Subcutaneous preadipocyte (primary cell): Measurements from ENCODE around the gene FCRLA. TPM values are rescaled to one million over a fixed set of nuclear protein-coding genes. Genes with fewer than 3 reads are reported as not detected.

Experiments
- small RNA-seq: library from RNA; depleted of rRNA; stranded (forward); fragments of <200 nt; gene quantifications from one replicate; pipeline ENCODE3, GENCODE V24; 2012
- total RNA-seq: library from RNA; depleted of rRNA; stranded (reverse); fragments of >200 nt; gene quantifications from 2 replicates; pipeline ENCODE4 v1.2.3, GENCODE V29; 2012

Gene FCRLA, protein sequence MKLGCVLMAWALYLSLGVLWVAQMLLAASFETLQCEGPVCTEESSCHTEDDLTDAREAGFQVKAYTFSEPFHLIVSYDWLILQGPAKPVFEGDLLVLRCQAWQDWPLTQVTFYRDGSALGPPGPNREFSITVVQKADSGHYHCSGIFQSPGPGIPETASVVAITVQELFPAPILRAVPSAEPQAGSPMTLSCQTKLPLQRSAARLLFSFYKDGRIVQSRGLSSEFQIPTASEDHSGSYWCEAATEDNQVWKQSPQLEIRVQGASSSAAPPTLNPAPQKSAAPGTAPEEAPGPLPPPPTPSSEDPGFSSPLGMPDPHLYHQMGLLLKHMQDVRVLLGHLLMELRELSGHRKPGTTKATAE
- total RNA-seq, result 1.6 and 1.8 TPM in 2 replicates

DNA sequence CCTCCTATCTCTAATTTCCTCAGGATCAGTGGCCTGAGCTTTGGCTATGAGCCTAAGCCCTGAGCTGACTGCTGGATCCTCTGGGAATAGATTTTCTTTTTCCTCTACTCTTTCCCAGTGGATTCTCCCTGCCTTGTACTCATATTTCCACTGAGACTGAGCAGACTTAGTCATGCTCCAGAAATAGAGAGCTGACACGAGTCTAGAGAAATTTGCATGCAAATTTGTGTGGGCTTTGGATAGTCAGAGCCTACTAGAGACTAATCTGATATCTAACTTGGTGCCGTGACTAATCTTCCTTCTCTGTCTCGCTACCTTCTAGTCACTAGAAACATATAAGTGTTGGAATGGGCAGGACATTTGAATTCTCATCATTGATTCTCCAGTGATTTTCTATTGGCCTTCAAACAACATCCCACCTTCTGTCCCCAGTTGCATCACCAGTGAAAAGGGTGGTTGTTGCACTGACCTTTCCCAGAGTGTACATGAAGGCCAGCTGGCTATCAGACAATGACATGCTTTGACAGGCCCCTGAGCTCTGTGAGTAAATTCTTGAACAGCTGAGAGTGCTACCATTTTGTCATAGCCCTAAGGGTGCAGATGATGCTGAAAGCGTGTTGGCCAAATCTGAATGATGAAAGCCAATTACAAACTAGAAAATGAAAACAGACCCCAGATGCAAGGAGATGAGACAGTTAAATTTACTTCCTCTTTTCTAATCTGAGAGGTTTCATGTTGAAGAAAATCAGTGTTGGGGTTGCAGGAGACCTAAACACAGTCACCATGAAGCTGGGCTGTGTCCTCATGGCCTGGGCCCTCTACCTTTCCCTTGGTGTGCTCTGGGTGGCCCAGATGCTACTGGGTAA lies at the start of gene FCRLA:
Gene FCRLA, plus strand, starts transcription at position 748 of the 866 bp plus-strand sequence. Its CDS starts 36 bp downstream, at position 784.

DNA sequence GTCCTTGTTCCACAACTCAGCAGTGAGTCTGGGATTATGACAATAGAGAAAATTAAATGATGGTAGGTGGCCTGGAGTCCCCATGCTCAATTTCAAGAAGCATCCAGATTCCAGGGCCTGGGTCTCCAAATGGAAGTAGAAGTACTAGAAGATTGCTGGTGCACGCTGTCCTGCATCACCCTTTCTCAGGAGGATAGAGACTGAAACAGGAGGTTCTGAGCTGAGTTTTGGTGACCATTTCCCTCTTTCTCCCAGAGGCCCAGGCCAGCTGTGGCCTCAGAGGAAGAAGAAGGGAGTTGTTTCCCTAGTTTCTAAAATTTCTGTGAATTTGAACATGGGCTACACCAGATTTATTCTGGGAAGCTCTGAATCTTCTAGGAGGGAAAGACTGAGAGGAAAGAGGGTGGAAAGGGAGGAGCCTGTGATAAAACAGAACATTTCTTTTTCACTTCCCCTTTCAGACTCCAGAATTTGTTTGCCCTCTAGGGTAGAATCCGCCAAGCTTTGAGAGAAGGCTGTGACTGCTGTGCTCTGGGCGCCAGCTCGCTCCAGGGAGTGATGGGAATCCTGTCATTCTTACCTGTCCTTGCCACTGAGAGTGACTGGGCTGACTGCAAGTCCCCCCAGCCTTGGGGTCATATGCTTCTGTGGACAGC lies 44.2 kb upstream of the FCRLA start, which contains the start of gene FCGR2B:
Gene FCGR2B, plus strand, starts transcription at position 460 of the 656 bp plus-strand sequence. Its CDS starts 99 bp downstream, at position 559.

DNA sequence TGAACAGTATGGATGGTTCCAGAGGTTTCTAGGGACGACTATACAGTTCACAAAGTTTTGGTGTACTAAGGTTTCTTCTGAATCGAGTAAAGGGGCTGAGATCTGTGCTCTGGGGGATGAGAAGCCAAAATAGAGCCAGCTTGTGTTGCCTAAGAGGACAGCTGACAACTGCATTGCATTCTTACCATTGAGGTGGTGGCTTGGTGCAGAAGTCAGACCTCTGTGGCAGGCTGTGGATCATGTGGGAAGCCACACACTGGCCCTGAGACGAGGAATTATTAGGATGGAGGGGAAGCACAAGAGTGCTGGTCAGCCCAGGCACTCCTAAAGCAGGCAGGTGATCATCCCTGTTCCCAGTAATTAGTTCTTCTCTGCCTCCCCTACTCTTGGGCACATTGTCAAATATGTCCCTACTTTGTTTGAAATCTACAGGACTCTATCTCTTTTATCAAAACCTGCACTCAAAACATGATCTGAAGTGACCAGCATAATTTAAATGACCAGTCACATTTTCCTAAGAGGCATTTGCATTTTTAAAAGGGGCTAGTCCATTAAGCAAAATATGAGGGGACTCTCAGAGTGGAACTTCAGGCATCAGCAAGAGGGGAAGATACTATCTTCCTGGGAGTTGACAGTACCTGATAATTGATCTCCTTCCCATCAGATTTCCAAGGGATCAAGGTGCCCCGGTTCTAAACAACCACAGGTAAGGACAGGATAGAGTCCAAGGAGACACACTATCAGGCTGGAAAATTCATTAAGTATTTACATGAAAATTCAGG lies 14.1 kb downstream of the FCRLA start, which contains the start of gene FCRLB:
Gene FCRLB, plus strand, starts transcription at position 589 of the 782 bp plus-strand sequence. CDS start 1,129 bp downstream, outside the sequence.

DNA sequence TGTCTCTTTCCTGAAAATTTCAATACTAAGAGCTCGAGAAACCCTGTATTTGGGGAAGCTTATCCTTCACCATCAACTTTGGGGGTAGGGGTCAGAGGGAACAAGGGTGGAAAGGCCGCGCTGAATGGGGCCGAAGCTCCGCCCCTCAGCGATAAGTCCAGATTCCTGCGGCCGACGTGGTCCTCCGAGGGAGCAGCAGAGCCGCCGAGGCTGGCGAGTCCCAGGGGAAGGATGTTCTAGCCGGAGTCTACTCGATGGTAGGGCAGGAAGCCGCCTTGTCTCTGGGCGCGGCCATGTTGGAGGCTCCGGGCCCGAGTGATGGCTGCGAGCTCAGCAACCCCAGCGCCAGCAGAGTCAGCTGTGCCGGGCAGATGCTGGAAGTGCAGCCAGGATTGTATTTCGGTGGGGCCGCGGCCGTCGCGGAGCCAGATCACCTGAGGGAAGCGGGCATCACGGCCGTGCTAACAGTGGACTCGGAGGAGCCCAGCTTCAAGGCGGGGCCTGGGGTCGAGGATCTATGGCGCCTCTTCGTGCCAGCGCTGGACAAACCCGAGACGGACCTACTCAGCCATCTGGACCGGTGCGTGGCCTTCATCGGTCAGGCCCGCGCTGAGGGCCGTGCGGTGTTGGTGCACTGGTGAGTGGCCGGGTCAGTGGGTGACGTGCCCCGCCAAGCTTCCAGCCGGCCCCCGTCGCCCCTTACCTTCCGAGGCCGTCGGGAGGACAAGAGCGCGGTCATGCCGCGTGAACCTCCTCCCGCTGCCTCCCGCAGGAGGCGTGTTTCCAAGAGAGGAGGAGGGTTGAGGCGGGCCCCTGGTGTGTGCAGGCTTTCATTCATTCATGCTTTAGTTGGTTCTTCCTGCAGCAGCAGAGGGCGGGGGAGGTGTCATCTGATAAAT lies 42.7 kb downstream of the FCRLA start, which contains the start of gene DUSP12:
Gene DUSP12, plus strand, starts transcription at position 278 of the 899 bp plus-strand sequence. Its CDS starts 16 bp downstream, at position 294.

Small RNAs within 50 kb of the gene (small RNA-seq; reads per million reads assigned to genes)
- gene RF00019 (not detected), gene RN7SL466P (not detected)

Other genes with a start within 250 kb of the FCRLA start
- gene FCGR2A, start 201.8 kb upstream of the FCRLA start, total RNA-seq, result 0.20 TPM in 1 of 2 replicates, not detected in the other
- under 0.01 and 0.20 TPM in 2 replicates for gene HSPA6, start 182.7 kb upstream of the FCRLA start, total RNA-seq
- gene FCGR3A, start 157.4 kb upstream of the FCRLA start, total RNA-seq, result not detected in 2 replicates
- not detected in 2 replicates for gene FCGR3B, start 76.1 kb upstream of the FCRLA start, total RNA-seq
- gene FCGR2B, start 44.1 kb upstream of the FCRLA start, total RNA-seq, result not detected in 2 replicates
- gene FCRLB, start 14.3 kb downstream of the FCRLA start, total RNA-seq, result 4.8 and 5.5 TPM in 2 replicates
- gene DUSP12, start 42.6 kb downstream of the FCRLA start, total RNA-seq, result 32.0 and 34.4 TPM in 2 replicates
- 18.0 and 19.0 TPM in 2 replicates for gene ATF6, start 59.1 kb downstream of the FCRLA start, total RNA-seq